ENCODE results near the gene PRDM16. TPM values are rescaled to one million over a fixed set of nuclear protein-coding genes. Genes with fewer than 3 reads are reported as not detected.

Gene PRDM16
- total RNA-seq, 1 donor from 2014 or later, result 18.3 TPM

DNA sequence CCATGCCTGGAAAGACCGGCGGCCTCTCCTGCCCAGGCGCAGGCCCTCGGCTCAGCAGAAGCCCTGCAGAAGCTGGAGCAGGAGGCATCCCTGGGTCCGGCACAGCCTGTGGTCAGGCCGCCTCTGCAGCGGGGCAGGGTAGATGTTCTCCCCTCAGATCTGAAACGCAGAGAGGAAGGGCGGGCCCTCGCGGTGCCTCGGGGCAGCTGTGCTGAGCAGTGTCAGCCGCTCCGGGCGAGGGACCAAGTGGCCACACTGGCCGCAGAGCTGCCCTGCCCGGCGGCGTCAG is 210.1 kb downstream of the PRDM16 start:
- Mint-ChIP-seq H3K27ac (ENCODE audit: unreplicated experiment) (no peak overlapping the region), H3K9me3 (ENCODE audit: low read depth) (no peaks in the 10 kb centered on the region), H3K36me3 (ENCODE audit: low read depth) (no peaks in the 10 kb centered on the region), H3K4me3 (ENCODE audit: unreplicated experiment) (no peak overlapping the region), H3K4me1 (ENCODE audit: low read depth) (peaks cover 18% of the 10 kb centered on the region), H3K27me3 (ENCODE audit: low read depth) (peaks cover 3% of the 10 kb centered on the region)
- DNase-seq (ENCODE audit: low spot score), result no peak
- no peak for TF ChIP-seq CTCF (IDR thresholded peaks at IDR 0.05)

- no peaks in the 10 kb centered on the region for H3K36me3 Mint-ChIP-seq (ENCODE audit: low read depth)
- H3K4me3 Mint-ChIP-seq (ENCODE audit: unreplicated experiment), result no peak overlapping the region
- peaks cover 3% of the 10 kb centered on the region for H3K27me3 Mint-ChIP-seq (ENCODE audit: low read depth)
- no peak overlapping the region for H3K27ac Mint-ChIP-seq (ENCODE audit: unreplicated experiment)
- DNase-seq (ENCODE audit: low spot score), result no peak
- H3K9me3 Mint-ChIP-seq (ENCODE audit: low read depth), result no peaks in the 10 kb centered on the region
- H3K4me1 Mint-ChIP-seq (ENCODE audit: low read depth), result peaks cover 2% of the 10 kb centered on the region
- TF ChIP-seq CTCF (IDR thresholded peaks at IDR 0.05), result no peak
Measured at GRCh38 chr1:3281735-3282134, 212.7 kb downstream of the PRDM16 start.

DNA sequence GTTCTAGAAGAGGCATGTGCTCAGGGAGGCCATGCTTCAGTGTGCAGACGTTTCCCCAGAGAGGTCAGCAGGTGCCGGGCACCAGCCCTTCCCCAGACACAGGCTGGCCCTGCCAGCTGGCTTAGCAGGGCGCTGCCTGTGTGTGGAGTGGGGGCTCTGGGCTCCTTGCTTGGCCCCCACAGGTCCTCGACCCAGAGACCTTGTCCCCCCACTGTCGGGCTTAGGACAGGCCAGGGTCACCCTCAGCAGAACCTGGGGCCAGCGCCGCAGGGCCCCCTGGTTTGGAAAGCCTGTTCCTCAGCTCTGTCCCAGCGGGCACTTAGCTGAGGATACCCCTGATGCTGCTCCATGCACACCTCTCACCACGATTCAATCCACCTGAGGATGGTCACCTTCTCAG is 213.2 kb downstream of the PRDM16 start:
- no peak for DNase-seq (ENCODE audit: low spot score)
- TF ChIP-seq CTCF (IDR thresholded peaks at IDR 0.05), result no peak
- no peak overlapping the region for H3K4me3 Mint-ChIP-seq (ENCODE audit: unreplicated experiment)
- peaks cover 3% of the 10 kb centered on the region for H3K27me3 Mint-ChIP-seq (ENCODE audit: low read depth)
- no peak overlapping the region for H3K27ac Mint-ChIP-seq (ENCODE audit: unreplicated experiment)
- H3K4me1 Mint-ChIP-seq (ENCODE audit: low read depth), result no peaks in the 10 kb centered on the region
- no peaks in the 10 kb centered on the region for H3K9me3 Mint-ChIP-seq (ENCODE audit: low read depth)
- no peaks in the 10 kb centered on the region for H3K36me3 Mint-ChIP-seq (ENCODE audit: low read depth)

DNA sequence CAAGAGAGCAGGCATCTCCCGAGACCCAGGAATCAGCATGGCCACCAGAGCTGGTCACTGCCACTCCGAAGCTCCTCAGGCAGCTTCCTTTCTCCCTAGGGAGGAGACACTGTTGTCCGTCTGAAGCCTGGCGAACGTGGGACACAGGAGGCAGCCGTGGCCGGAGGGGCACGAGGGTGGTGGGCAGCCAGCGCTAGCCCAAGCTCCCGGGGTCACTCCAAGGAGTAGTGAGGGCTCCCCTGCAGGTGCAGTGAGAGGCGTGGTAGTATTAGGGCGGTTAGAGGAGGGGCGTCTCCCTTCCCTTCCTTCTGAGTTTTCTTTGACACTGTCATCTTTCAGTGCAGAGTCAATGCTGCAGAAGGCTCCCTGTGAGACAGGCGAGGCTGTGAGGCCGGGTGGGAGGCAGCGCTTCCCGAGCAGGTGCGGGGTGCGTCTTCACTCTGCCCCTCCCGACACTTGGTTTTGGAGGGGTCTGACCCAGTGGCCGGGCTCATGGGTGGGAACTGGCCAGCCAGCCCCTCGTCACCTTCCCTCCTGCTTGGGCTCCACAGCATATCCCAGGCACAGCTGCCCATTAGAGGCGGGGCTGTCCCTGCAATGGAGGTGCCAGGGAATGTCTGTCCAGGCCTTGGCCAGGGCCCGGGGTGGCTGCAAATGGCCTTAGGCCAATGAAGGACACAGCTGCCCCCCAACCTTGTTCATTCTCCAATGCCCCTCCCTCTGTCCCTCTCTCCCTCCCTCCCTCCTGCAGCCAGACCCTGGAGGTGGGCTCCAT is 213.8 kb downstream of the PRDM16 start:
- H3K36me3 Mint-ChIP-seq (ENCODE audit: low read depth), result no peaks in the 10 kb centered on the region
- no peak overlapping the region for H3K4me3 Mint-ChIP-seq (ENCODE audit: unreplicated experiment)
- no peaks in the 10 kb centered on the region for H3K4me1 Mint-ChIP-seq (ENCODE audit: low read depth)
- DNase-seq (ENCODE audit: low spot score), result no peak
- no peak for TF ChIP-seq CTCF (IDR thresholded peaks at IDR 0.05)
- peaks cover 3% of the 10 kb centered on the region for H3K27me3 Mint-ChIP-seq (ENCODE audit: low read depth)
- H3K9me3 Mint-ChIP-seq (ENCODE audit: low read depth), result no peaks in the 10 kb centered on the region
- H3K27ac Mint-ChIP-seq (ENCODE audit: unreplicated experiment), result no peak overlapping the region

DNA sequence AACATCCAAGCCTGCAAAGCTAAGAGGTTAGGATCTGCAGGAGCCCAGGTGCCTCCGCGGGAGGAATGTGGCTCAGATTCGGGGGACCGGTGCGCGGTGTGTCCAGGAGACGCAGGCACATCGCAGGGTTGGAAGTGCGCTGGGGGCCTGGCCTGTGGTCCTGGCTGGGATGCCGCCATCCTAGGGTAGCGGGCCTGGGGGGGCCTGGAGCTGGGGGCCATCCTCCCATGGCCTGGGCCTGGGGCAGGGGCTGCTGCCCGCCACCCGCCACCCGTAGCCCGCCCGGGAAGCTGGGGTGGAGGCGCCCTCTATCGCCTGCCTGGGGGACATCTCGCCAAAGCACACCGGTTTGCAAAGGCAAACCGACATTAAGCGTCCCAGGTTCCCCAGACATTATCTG is 214.8 kb downstream of the PRDM16 start:
- no peak overlapping the region for H3K4me3 Mint-ChIP-seq (ENCODE audit: unreplicated experiment)
- H3K9me3 Mint-ChIP-seq (ENCODE audit: low read depth), result no peaks in the 10 kb centered on the region

More for the DNA sequence above, 214.8 kb downstream of the PRDM16 start:
- no peak for DNase-seq (ENCODE audit: low spot score)
- Mint-ChIP-seq H3K36me3 (ENCODE audit: low read depth) (no peaks in the 10 kb centered on the region), H3K27me3 (ENCODE audit: low read depth) (peaks cover 3% of the 10 kb centered on the region), H3K27ac (ENCODE audit: unreplicated experiment) (no peak overlapping the region), H3K4me1 (ENCODE audit: low read depth) (no peaks in the 10 kb centered on the region)
- TF ChIP-seq CTCF (IDR thresholded peaks at IDR 0.05), result peak; percentile 85
